DOHH2 (cell line): ENCODE data around the gene C11orf71.

ENCODE experiments used
- H3F3A ChIP-seq: fragments of 200-600 bp; sonication (generic), shearing (Covaris generic); 2 replicates; pipeline ENCODE4 v1.6.0; 2016; ENCODE audit warnings: antibody characterized with exemption, mild to moderate bottlenecking; ENCODE audit not compliant: control insufficient read depth, insufficient read depth
- H3K27ac ChIP-seq: fragments of 200-600 bp; sonication (generic); 2 replicates; pipeline ENCODE4 v1.5.1; 2014; ENCODE audit warnings: low read depth, mild to moderate bottlenecking, low read length, moderate library complexity
- H3K27me3 ChIP-seq: fragments of 200-600 bp; sonication (generic); 2 replicates; pipeline ENCODE4 v1.6.1; 2014; ENCODE audit warnings: mild to moderate bottlenecking, low read length, mixed read lengths; ENCODE audit not compliant: control insufficient read depth
- H3K36me3 ChIP-seq: fragments of 200-600 bp; sonication (generic); 2 replicates; pipeline ENCODE4 v1.6.1; 2014; ENCODE audit warnings: mild to moderate bottlenecking, low read length, moderate library complexity, mixed read lengths; ENCODE audit not compliant: control insufficient read depth
- H3K4me1 ChIP-seq: fragments of 200-600 bp; sonication (generic); 2 replicates; pipeline ENCODE4 v1.6.1; 2014; ENCODE audit warnings: mild to moderate bottlenecking, low read length, mixed read lengths; ENCODE audit not compliant: control insufficient read depth
- H3K4me2 ChIP-seq: fragments of 200-600 bp; sonication (generic); 2 replicates; pipeline ENCODE4 v1.6.0; 2014; ENCODE audit warnings: mild to moderate bottlenecking, low read length, moderate library complexity
- H3K4me3 ChIP-seq: fragments of 200-600 bp; sonication (generic); 2 replicates; pipeline ENCODE4 v1.5.1; 2014; ENCODE audit warnings: mild to moderate bottlenecking, low read length, mixed read lengths
- H3K79me2 ChIP-seq: fragments of 200-600 bp; sonication (generic); 2 replicates; pipeline ENCODE4 v1.6.1; 2014; ENCODE audit warnings: mild to moderate bottlenecking, low read length, mixed read lengths; ENCODE audit not compliant: control insufficient read depth
- H3K9me2 ChIP-seq: fragments of 200-600 bp; sonication (generic); replicated peaks from 2 replicates; pipeline ENCODE4 v1.6.1; 2014; ENCODE audit warnings: mild to moderate bottlenecking, low read length, mixed read lengths; ENCODE audit not compliant: control insufficient read depth
- H3K9me3 ChIP-seq: fragments of 200-600 bp; sonication (generic); 2 replicates; pipeline ENCODE4 v1.6.1; 2014; ENCODE audit warnings: antibody characterized with exemption, low read length, mixed read lengths; ENCODE audit not compliant: control insufficient read depth, insufficient read depth
- H4K20me1 ChIP-seq: fragments of 200-600 bp; sonication (generic); 2 replicates; pipeline ENCODE4 v1.6.0; 2014; ENCODE audit warnings: low read depth, mild to moderate bottlenecking, antibody characterized with exemption, low read length, moderate library complexity; ENCODE audit not compliant: control insufficient read depth, insufficient read depth
- EZH2phosphoT487 ChIP-seq: fragments of 200-600 bp; sonication (generic); IDR thresholded peaks from 2 replicates; pipeline ENCODE4 v1.6.1; 2017; ENCODE audit warnings: borderline replicate concordance, mild to moderate bottlenecking, antibody characterized with exemption, low read length, moderate library complexity, mixed read lengths
- TF ChIP-seq, protein P1 (sequence below): fragments of 200-600 bp; sonication (generic); IDR thresholded peaks from one replicate; pipeline ENCODE4 v1.5.1; 2014; ENCODE audit warnings: antibody characterized with exemption, mild to moderate bottlenecking, low read depth, low read length; ENCODE audit not compliant: poor library complexity, severe bottlenecking

The C11orf71 gene

DNA sequence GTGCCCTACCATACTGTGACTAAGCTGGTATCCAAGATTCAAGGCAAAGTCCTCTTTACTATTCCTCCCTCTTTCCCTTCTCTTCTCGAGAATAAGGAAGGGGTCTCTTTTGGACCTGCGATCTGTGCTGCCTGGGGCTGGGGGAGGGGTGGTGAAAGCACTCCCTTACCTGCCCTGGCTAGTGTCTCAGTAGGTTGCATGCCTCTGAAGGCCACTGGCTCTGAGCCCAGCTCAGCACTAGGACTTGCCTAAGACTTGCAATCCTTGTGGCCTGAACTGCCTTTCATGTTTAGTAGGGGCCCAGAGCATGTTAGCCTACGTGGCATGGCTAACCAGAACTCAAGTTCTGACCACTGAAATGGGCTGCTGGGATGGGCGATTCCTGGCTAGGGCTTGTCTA, 26.0 kb upstream of the C11orf71 start:
- Histone ChIP-seq H3K4me2 (no peak overlapping the region), H4K20me1 (no peaks in the 10 kb centered on the region), H3K27ac (no peak overlapping the region), H3F3A (no peaks in the 10 kb centered on the region), H3K27me3 (no peaks in the 10 kb centered on the region), H3K9me3 (no peaks in the 10 kb centered on the region), H3K36me3 (no peaks in the 10 kb centered on the region), H3K79me2 (no peaks in the 10 kb centered on the region), H3K4me3 (no peak overlapping the region), H3K4me1 (peaks cover 8% of the 10 kb centered on the region), H3K9me2 (no peaks in the 10 kb centered on the region)
- TF ChIP-seq, protein P1, sequence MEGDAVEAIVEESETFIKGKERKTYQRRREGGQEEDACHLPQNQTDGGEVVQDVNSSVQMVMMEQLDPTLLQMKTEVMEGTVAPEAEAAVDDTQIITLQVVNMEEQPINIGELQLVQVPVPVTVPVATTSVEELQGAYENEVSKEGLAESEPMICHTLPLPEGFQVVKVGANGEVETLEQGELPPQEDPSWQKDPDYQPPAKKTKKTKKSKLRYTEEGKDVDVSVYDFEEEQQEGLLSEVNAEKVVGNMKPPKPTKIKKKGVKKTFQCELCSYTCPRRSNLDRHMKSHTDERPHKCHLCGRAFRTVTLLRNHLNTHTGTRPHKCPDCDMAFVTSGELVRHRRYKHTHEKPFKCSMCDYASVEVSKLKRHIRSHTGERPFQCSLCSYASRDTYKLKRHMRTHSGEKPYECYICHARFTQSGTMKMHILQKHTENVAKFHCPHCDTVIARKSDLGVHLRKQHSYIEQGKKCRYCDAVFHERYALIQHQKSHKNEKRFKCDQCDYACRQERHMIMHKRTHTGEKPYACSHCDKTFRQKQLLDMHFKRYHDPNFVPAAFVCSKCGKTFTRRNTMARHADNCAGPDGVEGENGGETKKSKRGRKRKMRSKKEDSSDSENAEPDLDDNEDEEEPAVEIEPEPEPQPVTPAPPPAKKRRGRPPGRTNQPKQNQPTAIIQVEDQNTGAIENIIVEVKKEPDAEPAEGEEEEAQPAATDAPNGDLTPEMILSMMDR = no peak
- TF ChIP-seq EZH2phosphoT487 = no peak

DNA sequence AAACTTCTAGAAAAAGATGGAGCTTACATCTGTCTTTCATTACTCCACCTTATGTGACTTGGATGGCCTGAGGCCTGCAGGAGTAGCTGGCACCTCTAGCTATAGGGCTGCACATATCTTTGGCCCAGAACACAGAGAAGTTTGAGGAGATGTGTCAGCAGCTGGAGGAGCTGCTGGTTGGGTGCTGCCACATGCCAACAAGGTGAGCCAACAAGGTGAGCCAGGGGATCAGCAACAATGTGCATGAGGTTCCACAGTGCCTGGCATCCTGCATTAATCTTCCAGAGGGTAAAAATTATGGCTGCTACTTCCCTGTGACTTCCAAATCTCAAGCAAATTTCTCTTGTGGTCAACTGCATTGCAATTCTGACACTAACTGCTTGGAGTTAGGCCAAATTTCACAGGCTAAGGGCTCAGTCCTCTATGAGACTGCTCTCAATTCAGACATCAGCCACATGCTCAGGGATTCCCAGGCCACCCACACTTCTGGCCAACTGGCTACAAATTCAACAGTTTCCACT, 16.2 kb upstream of the C11orf71 start:
- H3K27ac ChIP-seq = no peak overlapping the region
- no peaks in the 10 kb centered on the region for H3F3A ChIP-seq
- no peaks in the 10 kb centered on the region for H3K36me3 ChIP-seq
- no peaks in the 10 kb centered on the region for H3K27me3 ChIP-seq
- TF ChIP-seq, protein P1 = no peak
- no peak for TF ChIP-seq EZH2phosphoT487
- no peaks in the 10 kb centered on the region for H3K79me2 ChIP-seq
- H4K20me1 ChIP-seq = no peaks in the 10 kb centered on the region
- H3K9me3 ChIP-seq = no peaks in the 10 kb centered on the region
- no peak overlapping the region for H3K4me2 ChIP-seq
- H3K9me2 ChIP-seq = no peaks in the 10 kb centered on the region
- H3K4me1 ChIP-seq = peaks cover 37% of the 10 kb centered on the region
- H3K4me3 ChIP-seq = no peak overlapping the region

DNA sequence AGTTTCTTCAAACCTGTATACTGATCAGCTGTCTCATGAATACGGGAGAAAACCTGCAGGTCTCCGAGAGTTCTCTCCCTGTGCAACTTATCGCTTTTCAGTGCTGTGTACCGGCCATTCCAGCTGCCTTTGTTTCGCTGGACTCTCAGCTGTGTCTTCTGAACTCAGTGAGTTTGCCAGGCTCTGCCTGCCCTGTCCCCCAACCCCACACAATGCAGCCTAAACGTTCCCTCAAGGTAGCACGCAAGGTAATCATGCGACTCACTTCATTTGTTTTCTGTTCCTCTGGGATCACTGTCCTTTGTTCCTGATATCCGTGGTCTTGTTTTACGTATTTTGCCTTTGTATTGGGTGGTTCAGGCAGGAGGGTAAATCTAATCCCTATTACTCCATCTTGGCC, 13.6 kb upstream of the C11orf71 start:
- H3K27ac ChIP-seq = no peak overlapping the region

More for the DNA sequence above, 13.6 kb upstream of the C11orf71 start:
- Histone ChIP-seq H3K36me3 (peaks cover 17% of the 10 kb centered on the region), H3K9me3 (no peaks in the 10 kb centered on the region), H3K9me2 (no peaks in the 10 kb centered on the region), H3K4me2 (no peak overlapping the region), H4K20me1 (no peaks in the 10 kb centered on the region), H3F3A (no peaks in the 10 kb centered on the region; the same call in 1 of the 2 replicates), H3K4me1 (peaks cover 37% of the 10 kb centered on the region), H3K4me3 (no peak overlapping the region), H3K27me3 (no peaks in the 10 kb centered on the region), H3K79me2 (no peaks in the 10 kb centered on the region)
- no peak for TF ChIP-seq EZH2phosphoT487
- TF ChIP-seq, protein P1 = no peak
